Fibroblast of the aortic adventitia (primary cell): ENCODE data around the gene SDCBP2. TPM values are rescaled to one million over a fixed set of nuclear protein-coding genes. Genes with fewer than 3 reads are reported as not detected.

Source experiments
- DNase-seq: peaks from one replicate; pipeline ENCODE4 v3.0.0-alpha.2; 2010; ENCODE audit warnings: low read depth
- H3K4me3 ChIP-seq: 2 replicates; pipeline ENCODE4 v1.5.1; 2011; ENCODE audit warnings: low read depth, mild to moderate bottlenecking, control low read depth, low read length, moderate library complexity
- CTCF ChIP-seq: IDR thresholded peaks from 2 replicates; pipeline ENCODE4 v1.5.1; 2011; ENCODE audit warnings: mild to moderate bottlenecking, low read length, control low read depth, inconsistent platforms; ENCODE audit not compliant: insufficient read depth
- total RNA-seq: library from RNA; depleted of rRNA; stranded (reverse); fragments of >200 nt; gene quantifications from 2 replicates; pipeline ENCODE4 v1.2.3, GENCODE V29; 2012; ENCODE audit warnings: low replicate concordance

SDCBP2 gene
- total RNA-seq, 1 donor = 1.4 TPM

- no peak overlapping the region for H3K4me3 ChIP-seq
- no peak for DNase-seq
- no peak for TF ChIP-seq CTCF
Observed at GRCh38 chr20:1296922-1297321, 32.0 kb downstream of the SDCBP2 start.

- DNase-seq = no peak
- TF ChIP-seq CTCF = no peak
- H3K4me3 ChIP-seq = no peak overlapping the region
Observed at GRCh38 chr20:1296117-1296610, 32.8 kb downstream of the SDCBP2 start.

- no peak overlapping the region for H3K4me3 ChIP-seq
- no peak for DNase-seq
- TF ChIP-seq CTCF = no peak
Observed at GRCh38 chr20:1295276-1295930, 33.5 kb downstream of the SDCBP2 start.

GRCh38 chr20:1294497-1294896 is 34.4 kb downstream of the SDCBP2 start:
- TF ChIP-seq CTCF = no peak
- no peak for DNase-seq
- no peak overlapping the region for H3K4me3 ChIP-seq

- no peak for DNase-seq
- no peak overlapping the region for H3K4me3 ChIP-seq
- no peak for TF ChIP-seq CTCF
Observed at GRCh38 chr20:1293641-1294379, 35.1 kb downstream of the SDCBP2 start.

- TF ChIP-seq CTCF = no peak
- no peak overlapping the region for H3K4me3 ChIP-seq
- DNase-seq = no peak
Observed at GRCh38 chr20:1292620-1293019, 36.3 kb downstream of the SDCBP2 start.
